ENCODE measurements around the gene SLAMF1.
"Not testable (repeated sequence)": the region's sequence is repeated elsewhere in the genome, so short reads cannot be mapped to it uniquely, and the experiment has no call there.

DNA sequence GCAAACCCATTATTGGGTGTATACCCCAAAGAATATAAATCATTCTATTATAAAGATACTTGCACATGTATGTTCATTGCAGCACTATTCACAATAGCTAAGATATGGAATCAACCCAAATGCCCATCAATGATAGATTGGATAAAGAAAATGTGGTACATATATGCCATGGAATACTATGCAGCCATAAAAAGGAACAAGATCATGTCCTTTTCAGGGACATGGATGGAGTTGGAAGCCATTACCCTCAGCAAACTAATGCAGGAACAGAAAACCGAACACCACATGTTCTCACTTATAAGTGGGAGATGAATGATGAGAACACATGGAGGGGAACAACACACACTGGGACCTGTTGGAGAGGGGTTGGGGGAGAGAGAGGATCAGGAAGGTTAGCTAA lies 83.6 kb downstream of the SLAMF1 start:
- TF ChIP-seq POLR2A (IDR thresholded peaks at IDR 0.05): not testable (repeated sequence)
- TF ChIP-seq, protein P1, sequence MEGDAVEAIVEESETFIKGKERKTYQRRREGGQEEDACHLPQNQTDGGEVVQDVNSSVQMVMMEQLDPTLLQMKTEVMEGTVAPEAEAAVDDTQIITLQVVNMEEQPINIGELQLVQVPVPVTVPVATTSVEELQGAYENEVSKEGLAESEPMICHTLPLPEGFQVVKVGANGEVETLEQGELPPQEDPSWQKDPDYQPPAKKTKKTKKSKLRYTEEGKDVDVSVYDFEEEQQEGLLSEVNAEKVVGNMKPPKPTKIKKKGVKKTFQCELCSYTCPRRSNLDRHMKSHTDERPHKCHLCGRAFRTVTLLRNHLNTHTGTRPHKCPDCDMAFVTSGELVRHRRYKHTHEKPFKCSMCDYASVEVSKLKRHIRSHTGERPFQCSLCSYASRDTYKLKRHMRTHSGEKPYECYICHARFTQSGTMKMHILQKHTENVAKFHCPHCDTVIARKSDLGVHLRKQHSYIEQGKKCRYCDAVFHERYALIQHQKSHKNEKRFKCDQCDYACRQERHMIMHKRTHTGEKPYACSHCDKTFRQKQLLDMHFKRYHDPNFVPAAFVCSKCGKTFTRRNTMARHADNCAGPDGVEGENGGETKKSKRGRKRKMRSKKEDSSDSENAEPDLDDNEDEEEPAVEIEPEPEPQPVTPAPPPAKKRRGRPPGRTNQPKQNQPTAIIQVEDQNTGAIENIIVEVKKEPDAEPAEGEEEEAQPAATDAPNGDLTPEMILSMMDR (IDR thresholded peaks at IDR 0.05): not testable (repeated sequence)

Measured in lower leg skin (tissue), 3 donors.